Measurements from ENCODE around the gene PCGF2. TPM values are rescaled to one million over a fixed set of nuclear protein-coding genes. Genes with fewer than 3 reads are reported as not detected.
A peak's percentile ranks its signal among the peaks of the same experiment; 100 is the strongest.

The PCGF2 gene
- polyA plus RNA-seq, 1 donor = 27.7 TPM

GRCh38 chr17:38738007-38738662, 10.0 kb downstream of the PCGF2 start:
- 100% methylated on average over 2 of the region's 14 CpGs for WGBS (ENCODE audit: insufficient coverage, low lambda C conversion rate)
- Histone ChIP-seq H3K4me3 (ENCODE audit: low read length) (no peak overlapping the region), H3K36me3 (ENCODE audit: control insufficient read depth, insufficient read depth, low read length) (peaks cover 44% of the 10 kb centered on the region)

DNA sequence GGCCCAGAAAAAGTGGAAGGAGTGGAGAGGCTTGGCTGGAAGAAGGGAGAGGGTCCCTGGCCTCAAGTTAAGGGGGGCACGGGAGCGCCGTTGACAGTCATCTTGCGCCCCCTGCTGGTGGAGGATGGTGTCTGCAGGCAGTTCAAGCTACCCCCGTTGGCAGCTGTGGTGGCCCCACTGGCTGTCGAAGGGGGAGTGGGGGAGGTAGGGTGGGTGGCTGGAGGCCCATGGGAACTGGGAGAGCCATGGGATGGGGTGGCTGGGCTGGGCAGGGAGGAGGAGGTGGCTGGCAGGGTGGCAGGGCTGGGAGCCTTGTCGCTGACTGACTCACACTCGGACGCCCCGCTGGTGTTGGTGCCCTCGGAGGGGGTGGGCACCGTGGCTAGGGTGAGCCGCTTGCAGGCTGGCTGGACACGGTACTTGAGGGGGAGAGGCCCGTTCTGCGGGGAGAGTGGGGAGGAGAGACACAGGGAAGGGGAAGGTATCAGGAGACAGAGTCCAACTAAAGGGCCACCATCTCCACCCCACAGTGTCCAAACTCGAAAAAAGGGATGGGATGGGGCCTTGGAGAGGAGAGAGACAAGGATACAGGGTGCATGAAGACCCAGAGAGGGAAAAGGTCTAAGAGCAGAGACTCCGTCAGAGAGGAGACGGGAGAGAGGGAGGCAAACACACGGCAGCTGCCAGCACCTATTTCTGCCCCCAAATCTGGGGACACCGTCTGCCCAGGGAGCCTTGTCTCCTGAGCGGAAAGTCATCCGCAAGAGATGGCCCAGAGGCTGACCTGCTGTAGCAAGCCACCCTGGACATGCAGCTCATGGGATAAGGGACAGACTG, 12.8 kb downstream of the PCGF2 start:
- no CpG with 5 or more reads among the region's 23 CpGs for WGBS (ENCODE audit: insufficient coverage, low lambda C conversion rate)
- no peaks in the 10 kb centered on the region for H3K9me3 ChIP-seq (ENCODE audit: control insufficient read depth, low read depth, low read length)
- peaks cover 57% of the 10 kb centered on the region for H3K4me1 ChIP-seq (ENCODE audit: control insufficient read depth, insufficient read depth, low read length)
- H3K4me3 ChIP-seq (ENCODE audit: low read length) = no peak overlapping the region
- peak in 1 of 2 donors; percentile 34 for DNase-seq
- peaks cover 45% of the 10 kb centered on the region for H3K36me3 ChIP-seq (ENCODE audit: control insufficient read depth, insufficient read depth, low read length)
- H3K27ac ChIP-seq (ENCODE audit: low read length) = no peak overlapping the region
- no peaks in the 10 kb centered on the region for H3K27me3 ChIP-seq (ENCODE audit: control insufficient read depth, insufficient read depth, low read length)

More at GRCh38 chr17:38738007-38738662, 10.0 kb downstream of the PCGF2 start:
- Histone ChIP-seq H3K27me3 (ENCODE audit: control insufficient read depth, insufficient read depth, low read length) (no peaks in the 10 kb centered on the region), H3K4me1 (ENCODE audit: control insufficient read depth, insufficient read depth, low read length) (peaks cover 53% of the 10 kb centered on the region), H3K27ac (ENCODE audit: low read length) (no peak overlapping the region), H3K9me3 (ENCODE audit: control insufficient read depth, low read depth, low read length) (no peaks in the 10 kb centered on the region)
- DNase-seq = no peak

GRCh38 chr17:38733982-38734973, 13.9 kb downstream of the PCGF2 start:
- Histone ChIP-seq H3K9me3 (ENCODE audit: control insufficient read depth, low read depth, low read length) (no peaks in the 10 kb centered on the region), H3K27me3 (ENCODE audit: control insufficient read depth, insufficient read depth, low read length) (no peaks in the 10 kb centered on the region), H3K27ac (ENCODE audit: low read length) (peak overlapping the region; percentile 98), H3K4me1 (ENCODE audit: control insufficient read depth, insufficient read depth, low read length) (peaks cover 54% of the 10 kb centered on the region), H3K4me3 (ENCODE audit: low read length) (no peak overlapping the region), H3K36me3 (ENCODE audit: control insufficient read depth, insufficient read depth, low read length) (peaks cover 36% of the 10 kb centered on the region)
- WGBS (ENCODE audit: insufficient coverage, low lambda C conversion rate) = 80% methylated on average over 1 of the region's 15 CpGs
- peak in 1 of 2 donors; percentile 75 for DNase-seq

DNA sequence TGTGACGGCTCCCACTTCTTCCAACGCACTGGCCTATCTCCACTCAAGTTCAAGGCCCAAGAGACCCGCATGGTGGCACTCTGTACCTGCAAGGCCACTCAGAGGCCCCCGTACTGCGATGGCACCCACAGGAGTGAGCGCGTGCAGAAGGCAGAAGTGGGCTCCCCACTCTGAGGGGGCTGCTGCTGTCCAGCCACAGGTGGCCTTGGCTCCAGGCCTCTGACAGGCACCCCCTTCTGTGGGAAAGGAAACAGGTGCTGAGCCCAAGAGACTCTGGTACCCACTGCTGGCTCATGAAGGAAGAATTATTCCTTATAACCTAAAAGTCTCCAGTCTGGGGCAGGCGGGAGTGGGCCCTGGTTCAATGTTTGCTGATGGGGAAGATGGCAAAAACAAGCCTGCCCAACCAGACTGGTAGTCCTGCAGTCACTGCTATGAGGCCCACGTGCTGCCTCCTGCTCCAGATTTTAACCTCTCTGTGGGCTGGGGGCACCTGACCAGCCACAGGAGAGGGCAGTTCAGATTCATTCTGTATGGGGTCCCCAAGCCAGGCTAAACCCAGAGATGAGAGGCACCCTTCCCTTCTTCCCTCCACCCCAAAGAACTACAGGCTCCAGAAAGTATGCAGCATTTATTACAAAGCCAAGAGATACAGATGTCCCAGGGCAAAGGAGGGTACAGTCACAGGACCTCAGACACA, 14.7 kb downstream of the PCGF2 start:
- Histone ChIP-seq H3K36me3 (ENCODE audit: control insufficient read depth, insufficient read depth, low read length) (peaks cover 27% of the 10 kb centered on the region), H3K27ac (ENCODE audit: low read length) (peak overlapping the region; percentile 98), H3K9me3 (ENCODE audit: control insufficient read depth, low read depth, low read length) (no peaks in the 10 kb centered on the region), H3K4me1 (ENCODE audit: control insufficient read depth, insufficient read depth, low read length) (peaks cover 52% of the 10 kb centered on the region), H3K4me3 (ENCODE audit: low read length) (no peak overlapping the region), H3K27me3 (ENCODE audit: control insufficient read depth, insufficient read depth, low read length) (no peaks in the 10 kb centered on the region)
- WGBS (ENCODE audit: insufficient coverage, low lambda C conversion rate) = no CpG with 5 or more reads among the region's 9 CpGs
- DNase-seq = no peak

GRCh38 chr17:38732376-38733281, 15.5 kb downstream of the PCGF2 start:
- no CpG with 5 or more reads among the region's 7 CpGs for WGBS (ENCODE audit: insufficient coverage, low lambda C conversion rate)
- H3K9me3 ChIP-seq (ENCODE audit: control insufficient read depth, low read depth, low read length) = no peaks in the 10 kb centered on the region
- no peaks in the 10 kb centered on the region for H3K27me3 ChIP-seq (ENCODE audit: control insufficient read depth, insufficient read depth, low read length)
- H3K4me1 ChIP-seq (ENCODE audit: control insufficient read depth, insufficient read depth, low read length) = peaks cover 52% of the 10 kb centered on the region
- peak overlapping the region; percentile 98 for H3K27ac ChIP-seq (ENCODE audit: low read length)
- DNase-seq = peak in 1 of 2 donors; percentile 84
- H3K36me3 ChIP-seq (ENCODE audit: control insufficient read depth, insufficient read depth, low read length) = peaks cover 27% of the 10 kb centered on the region
- H3K4me3 ChIP-seq (ENCODE audit: low read length) = no peak overlapping the region

GRCh38 chr17:38731526-38732294, 16.4 kb downstream of the PCGF2 start:
- peak overlapping the region; percentile 98 for H3K27ac ChIP-seq (ENCODE audit: low read length)
- WGBS (ENCODE audit: insufficient coverage, low lambda C conversion rate) = 100% methylated on average over 1 of the region's 8 CpGs
- peak overlapping the region; percentile 66 for H3K4me3 ChIP-seq (ENCODE audit: low read length)
- H3K4me1 ChIP-seq (ENCODE audit: control insufficient read depth, insufficient read depth, low read length) = peaks cover 54% of the 10 kb centered on the region
- no peaks in the 10 kb centered on the region for H3K9me3 ChIP-seq (ENCODE audit: control insufficient read depth, low read depth, low read length)
- H3K36me3 ChIP-seq (ENCODE audit: control insufficient read depth, insufficient read depth, low read length) = peaks cover 27% of the 10 kb centered on the region
- H3K27me3 ChIP-seq (ENCODE audit: control insufficient read depth, insufficient read depth, low read length) = no peaks in the 10 kb centered on the region
- DNase-seq = no peak

DNA sequence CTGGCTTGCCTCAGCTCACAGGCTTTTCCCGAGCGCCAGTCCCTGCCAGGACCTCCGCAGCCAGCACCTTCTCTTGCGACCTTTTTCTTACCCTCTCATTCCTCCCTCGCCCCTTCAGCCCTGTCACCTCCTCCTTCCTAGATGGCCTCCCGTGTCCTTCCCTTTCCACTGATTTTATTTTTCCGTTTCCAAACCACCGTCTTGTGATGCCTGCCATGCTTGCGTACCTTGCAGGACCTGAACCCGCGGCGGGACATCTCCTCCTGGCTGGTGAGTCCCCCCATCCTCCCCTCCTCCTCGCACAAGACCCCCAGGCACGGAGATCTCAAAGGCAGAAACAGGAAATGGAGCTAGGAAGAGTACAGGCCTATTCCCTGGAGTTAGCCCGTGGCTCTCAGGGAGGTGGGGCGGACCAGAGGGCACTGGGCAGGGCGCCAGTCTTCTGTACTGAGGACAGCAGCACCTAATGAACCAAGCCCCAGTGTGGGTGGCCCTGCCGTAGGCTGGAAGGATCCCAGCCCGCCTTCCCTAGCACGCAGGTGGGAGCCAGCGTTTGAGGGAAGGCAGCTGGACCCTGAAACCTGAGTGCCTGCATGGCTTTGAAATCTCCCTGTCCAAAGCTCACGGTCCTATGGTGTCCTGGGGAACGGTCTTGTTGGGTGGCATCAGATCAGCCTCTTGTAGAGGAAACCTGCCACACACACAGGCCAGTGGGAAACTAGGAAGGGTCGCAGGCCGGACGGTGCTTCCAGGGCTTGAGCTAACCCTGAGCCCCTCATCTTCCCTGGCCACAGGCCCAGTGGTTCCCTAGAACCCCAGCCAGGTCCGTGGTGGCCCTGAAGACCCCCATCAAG, 17.4 kb downstream of the PCGF2 start:
- peaks cover 63% of the 10 kb centered on the region for H3K4me1 ChIP-seq (ENCODE audit: control insufficient read depth, insufficient read depth, low read length)
- H3K9me3 ChIP-seq (ENCODE audit: control insufficient read depth, low read depth, low read length) = no peaks in the 10 kb centered on the region

DNA sequence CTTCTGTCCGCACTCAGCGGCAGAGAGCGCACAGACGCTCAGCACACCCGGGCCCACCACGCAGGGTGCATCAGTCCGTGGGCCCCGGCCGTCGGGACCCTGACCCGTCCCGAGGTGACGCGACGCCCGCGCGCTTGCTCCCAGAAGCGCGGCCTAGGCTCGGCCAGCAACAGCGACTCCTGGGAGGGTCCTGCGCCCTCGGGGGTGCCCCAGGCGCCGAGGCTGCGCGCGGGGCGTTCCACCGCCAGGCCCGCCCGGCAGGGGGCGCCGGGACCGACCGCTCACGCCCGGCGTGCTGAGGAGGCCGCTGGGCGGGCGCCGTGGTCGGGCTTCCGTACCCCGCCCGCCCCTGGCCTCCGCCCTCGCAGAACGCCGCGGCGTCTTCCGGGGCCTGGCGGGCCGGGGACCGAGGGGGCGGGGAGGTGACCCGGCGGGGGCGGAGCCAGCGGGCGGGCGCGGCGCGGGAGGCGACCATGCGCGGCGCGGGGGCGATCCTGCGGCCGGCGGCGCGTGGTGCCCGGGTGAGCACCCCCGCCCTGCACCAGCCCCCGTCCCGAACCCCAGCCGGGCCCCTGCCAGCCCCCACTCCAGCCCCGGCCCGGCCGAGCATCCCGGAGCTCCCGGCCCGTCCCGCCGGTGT, 18.1 kb downstream of the PCGF2 start, which contains the start of gene CISD3:
Gene CISD3 (plus strand): TSS at position 456 of the 640 bp plus-strand sequence. CDS start 18 bp downstream, at position 474.
- DNase-seq = peak; percentile 88 to 93
- H3K9me3 ChIP-seq (ENCODE audit: control insufficient read depth, low read depth, low read length) = no peaks in the 10 kb centered on the region
- WGBS (ENCODE audit: insufficient coverage, low lambda C conversion rate) = no CpG with 5 or more reads among the region's 92 CpGs

More for the DNA sequence above, 17.4 kb downstream of the PCGF2 start:
- H3K27me3 ChIP-seq (ENCODE audit: control insufficient read depth, insufficient read depth, low read length) = no peaks in the 10 kb centered on the region
- WGBS (ENCODE audit: insufficient coverage, low lambda C conversion rate) = 20% methylated on average over 1 of the region's 27 CpGs
- peaks cover 22% of the 10 kb centered on the region for H3K36me3 ChIP-seq (ENCODE audit: control insufficient read depth, insufficient read depth, low read length)
- peak overlapping the region; percentile 98 for H3K27ac ChIP-seq (ENCODE audit: low read length)
- peak overlapping the region; percentile 66 for H3K4me3 ChIP-seq (ENCODE audit: low read length)
- DNase-seq = peak; percentile 84 to 91

More for the DNA sequence above, 18.1 kb downstream of the PCGF2 start, which contains the start of gene CISD3:
- Histone ChIP-seq H3K27ac (ENCODE audit: low read length) (peak within 1 kb of the TSS; percentile 98), H3K4me1 (ENCODE audit: control insufficient read depth, insufficient read depth, low read length) (peaks cover 65% of the 10 kb centered on the region), H3K4me3 (ENCODE audit: low read length) (peak within 1 kb of the TSS; percentile 66), H3K36me3 (ENCODE audit: control insufficient read depth, insufficient read depth, low read length) (peaks cover 23% of the 10 kb centered on the region), H3K27me3 (ENCODE audit: control insufficient read depth, insufficient read depth, low read length) (no peaks in the 10 kb centered on the region)

Measured in large intestine (tissue), 3 donors.